Activated gamma-delta T cell (primary cell): ENCODE measurements around the gene CPNE2.

Experiments used
- DNase-seq: peaks from one replicate; lab custom pipeline; 2025; lab: John Stamatoyannopoulos, UW

The CPNE2 gene

GRCh38 chr16:57192720-57193486, 100.5 kb downstream of the CPNE2 start:
- DNase-seq = no peak

GRCh38 chr16:57194512-57194911, 102.1 kb downstream of the CPNE2 start:
- no peak for DNase-seq

- no peak for DNase-seq
These were observed 103.9 kb downstream of the CPNE2 start for GRCh38 chr16:57196286-57196685.

- DNase-seq = no peak
These were observed 104.4 kb downstream of the CPNE2 start for GRCh38 chr16:57196753-57197152.
